ENCODE measurements around the gene CLBA1.

GRCh38 chr14:105022276-105022670 lies 36.7 kb downstream of the CLBA1 start:
- TF ChIP-seq CTCF (IDR thresholded peaks at IDR 0.05; ENCODE audit: low read depth, low read length, poor library complexity, severe bottlenecking) (no peak), EZH2phosphoT487 (IDR thresholded peaks at IDR 0.05; ENCODE audit: borderline replicate concordance, low read length) (no peak)

All from DOHH2 (cell line).